H9 (cell line): Measurements from ENCODE around the gene ULBP3. TPM values are rescaled to one million over a fixed set of nuclear protein-coding genes. Genes with fewer than 3 reads are reported as not detected.
"Not testable (repeated sequence)": the region's sequence is repeated elsewhere in the genome, so short reads cannot be mapped to it uniquely, and the experiment has no call there.

ENCODE experiments used
- DNase-seq: peaks from one replicate; pipeline ENCODE4 v3.0.0-alpha.2; 2017
- H2AFZ ChIP-seq: one replicate; pipeline ENCODE4 v1.6.1; 2013; ENCODE audit warnings: mild to moderate bottlenecking, low read length, control low read depth, moderate library complexity
- H2AK5ac ChIP-seq: 2 replicates; pipeline ENCODE4 v1.6.1; 2013; ENCODE audit warnings: low read length, control low read depth, mixed read lengths; ENCODE audit not compliant: insufficient read length
- H2BK120ac ChIP-seq: one replicate; pipeline ENCODE4 v1.6.1; 2013; ENCODE audit warnings: low read depth, mild to moderate bottlenecking, low read length, control low read depth, inconsistent platforms; ENCODE audit not compliant: poor library complexity, severe bottlenecking
- H2BK12ac ChIP-seq: 2 replicates; pipeline ENCODE4 v1.6.1; 2013; ENCODE audit warnings: low read length, control low read depth, mixed read lengths, low read depth; ENCODE audit not compliant: insufficient read length
- H2BK15ac ChIP-seq: 2 replicates; pipeline ENCODE4 v1.6.1; 2013; ENCODE audit warnings: low read depth, low read length, control low read depth
- H2BK20ac ChIP-seq: one replicate; pipeline ENCODE4 v1.6.1; 2013; ENCODE audit warnings: low read depth, mild to moderate bottlenecking, low read length, control low read depth, inconsistent platforms; ENCODE audit not compliant: poor library complexity, severe bottlenecking
- H2BK5ac ChIP-seq: 2 replicates; pipeline ENCODE4 v1.6.1; 2013; ENCODE audit warnings: low read length, control low read depth, mixed read lengths; ENCODE audit not compliant: insufficient read length
- H3K14ac ChIP-seq: 2 replicates; pipeline ENCODE4 v1.6.1; 2013; ENCODE audit warnings: low read length, control low read depth; ENCODE audit not compliant: insufficient read depth
- H3K18ac ChIP-seq: 2 replicates; pipeline ENCODE4 v1.6.1; 2013; ENCODE audit warnings: low read depth, mild to moderate bottlenecking, mixed read lengths, low read length, control low read depth; ENCODE audit not compliant: insufficient read length
- H3K23ac ChIP-seq: 2 replicates; pipeline ENCODE4 v1.6.1; 2013; ENCODE audit warnings: low read length, control low read depth, mixed read lengths, low read depth; ENCODE audit not compliant: insufficient read length
- H3K23me2 ChIP-seq: 2 replicates; pipeline ENCODE4 v1.6.1; 2013; ENCODE audit warnings: low read depth, mild to moderate bottlenecking, mixed read lengths, low read length, control low read depth; ENCODE audit not compliant: insufficient read length, poor library complexity, severe bottlenecking
- H3K27ac ChIP-seq: 2 replicates; pipeline ENCODE4 v1.5.1; 2013; ENCODE audit warnings: low read length, control low read depth, mixed read lengths, low read depth; ENCODE audit not compliant: insufficient read length
- H3K27me3 ChIP-seq: 2 replicates; pipeline ENCODE4 v1.6.1; 2013; ENCODE audit warnings: low read length, control low read depth, inconsistent platforms; ENCODE audit not compliant: insufficient read depth
- H3K4ac ChIP-seq: 2 replicates; pipeline ENCODE4 v1.6.1; 2013; ENCODE audit warnings: low read depth, mild to moderate bottlenecking, control low read depth, inconsistent platforms, low read length, moderate library complexity
- H3K4me1 ChIP-seq: 2 replicates; pipeline ENCODE4 v1.6.1; 2013; ENCODE audit warnings: low read length, control low read depth, inconsistent platforms; ENCODE audit not compliant: insufficient read depth
- H3K4me2 ChIP-seq: 2 replicates; pipeline ENCODE4 v1.6.1; 2013; ENCODE audit warnings: low read length, control low read depth, mixed read lengths; ENCODE audit not compliant: insufficient read length, insufficient read depth
- H3K56ac ChIP-seq: 2 replicates; pipeline ENCODE4 v1.6.1; 2013; ENCODE audit warnings: low read depth, mild to moderate bottlenecking, mixed read lengths, low read length, control low read depth; ENCODE audit not compliant: insufficient read length
- H3K79me1 ChIP-seq: 2 replicates; pipeline ENCODE4 v1.6.1; 2013; ENCODE audit warnings: low read depth, mild to moderate bottlenecking, moderate library complexity, low read length, control low read depth, inconsistent platforms; ENCODE audit not compliant: insufficient read depth, poor library complexity, severe bottlenecking
- H3K79me2 ChIP-seq: 2 replicates; pipeline ENCODE4 v1.6.1; 2013; ENCODE audit warnings: low read length, control low read depth, inconsistent platforms; ENCODE audit not compliant: insufficient read depth
- H3K9ac ChIP-seq: 2 replicates; pipeline ENCODE4 v1.6.1; 2013; ENCODE audit warnings: low read length, control low read depth, mixed read lengths; ENCODE audit not compliant: insufficient read length; ENCODE audit errors: extremely low read depth
- H3K9me3 ChIP-seq: one replicate; pipeline ENCODE4 v1.6.1; 2013; ENCODE audit warnings: low read depth, low read length, inconsistent platforms; ENCODE audit not compliant: control insufficient read depth
- H3T11ph ChIP-seq: one replicate; pipeline ENCODE4 v1.6.1; 2013; ENCODE audit warnings: mild to moderate bottlenecking, low read length, control low read depth, inconsistent platforms
- H4K20me1 ChIP-seq: one replicate; pipeline ENCODE4 v1.6.1; 2013; ENCODE audit not compliant: control insufficient read depth, insufficient read length, insufficient read depth
- H4K5ac ChIP-seq: 2 replicates; pipeline ENCODE4 v1.6.1; 2013; ENCODE audit warnings: low read depth, mild to moderate bottlenecking, mixed read lengths, low read length, control low read depth; ENCODE audit not compliant: insufficient read length
- H4K8ac ChIP-seq: replicated peaks from 2 replicates; pipeline ENCODE4 v1.6.1; 2013; ENCODE audit warnings: low read length, control low read depth, mixed read lengths, low read depth; ENCODE audit not compliant: insufficient read length
- H4K91ac ChIP-seq: 2 replicates; pipeline ENCODE4 v1.6.1; 2013; ENCODE audit warnings: low read depth, mild to moderate bottlenecking, moderate library complexity, mixed read lengths, low read length, control low read depth; ENCODE audit not compliant: insufficient read length
- H3K27ac Mint-ChIP-seq, 3 experiments: 2 replicates in 2 of 3; 3 replicates in 1 of 3; pipeline ENCODE4 v1.8.0; 2020 to 2021; ENCODE audit warnings: mixed read lengths in 3 of 3, mild to moderate bottlenecking in 1 of 3, moderate library complexity in 1 of 3
- H3K27me3 Mint-ChIP-seq: 2 replicates; pipeline ENCODE4 v1.8.0; 2021; ENCODE audit warnings: low read depth, mild to moderate bottlenecking, moderate library complexity, mixed read lengths
- H3K36me3 Mint-ChIP-seq, 3 experiments: 2 replicates in 2 of 3; 3 replicates in 1 of 3; pipeline ENCODE4 v1.8.0; 2020 to 2021; ENCODE audit warnings: low read depth in 3 of 3, mixed read lengths in 3 of 3; ENCODE audit not compliant: insufficient read depth in 1 of 3
- H3K4me1 Mint-ChIP-seq, 2 experiments: 2 replicates each; pipeline ENCODE4 v1.8.0; 2020; ENCODE audit warnings: mixed read lengths in 2 of 2
- H3K4me3 Mint-ChIP-seq, 2 experiments: 2 replicates in 1 of 2; 3 replicates in 1 of 2; pipeline ENCODE4 v1.8.0; 2020 to 2021; ENCODE audit warnings: mild to moderate bottlenecking in 2 of 2, mixed read lengths in 2 of 2, moderate library complexity in 1 of 2
- H3K9me3 Mint-ChIP-seq, 2 experiments: 2 replicates in 1 of 2; 3 replicates in 1 of 2; pipeline ENCODE4 v1.8.0; 2020; ENCODE audit warnings: mild to moderate bottlenecking in 2 of 2, mixed read lengths in 2 of 2, moderate library complexity in 1 of 2
- CTCF ChIP-seq: fragments of 200-600 bp; sonication (generic); conservative IDR thresholded peaks from 3 replicates; pipeline ENCODE4 v1.8.0; 2021; ENCODE audit warnings: antibody characterized with exemption, mild to moderate bottlenecking
- WGBS: extraction: QIAGEN DNeasy Blood & Tissue Kit; methylation state at CpG from one replicate; pipeline ENCODE4 v1.1.7; 2013; ENCODE audit warnings: missing lambda C conversion rate, low lambda C conversion rate, mixed read lengths; ENCODE audit not compliant: insufficient read length; ENCODE audit errors: extremely low coverage; 5-methylcytosine and 5-hydroxymethylcytosine counted together
- total RNA-seq: library from RNA; stranded (reverse); gene quantifications from 2 replicates; pipeline ENCODE4 v1.2.1, GENCODE V29; 2021

The ULBP3 gene
- total RNA-seq, 1 experiment from 2014 or later = 5.8 TPM

GRCh38 chr6:150018846-150019580 lies 49.9 kb downstream of the ULBP3 start:
- no peak overlapping the region for H3K18ac ChIP-seq
- peak; percentile 8 for DNase-seq
- Mint-ChIP-seq H3K9me3 (no peaks in the 10 kb centered on the region; a peak in 1 of 5 replicates), H3K4me3 (no peak overlapping the region), H3K36me3 (no peaks in the 10 kb centered on the region; a peak in 1 of 7 replicates), H3K27ac (no peak overlapping the region), H3K4me1 (peaks cover 2 to 8% of the 10 kb centered on the region in 2 experiments; a peak in 3 of 4 replicates), H3K27me3 (peaks cover 67% of the 10 kb centered on the region)
- H3K27me3 ChIP-seq = peaks cover 24% of the 10 kb centered on the region
- no peak overlapping the region for H2BK120ac ChIP-seq
- no peaks in the 10 kb centered on the region for H3K4me1 ChIP-seq
- H3K14ac ChIP-seq = no peak overlapping the region
- H2AFZ ChIP-seq = no peak overlapping the region
- no peaks in the 10 kb centered on the region for H4K20me1 ChIP-seq
- H2BK20ac ChIP-seq = no peak overlapping the region
- H3K79me2 ChIP-seq = no peaks in the 10 kb centered on the region
- no peak overlapping the region for H2AK5ac ChIP-seq
- no peak for TF ChIP-seq CTCF
- WGBS = no CpG with 5 or more reads among the region's 6 CpGs
- H2BK15ac ChIP-seq = no peak overlapping the region
- H3K4ac ChIP-seq = no peak overlapping the region
- no peak overlapping the region for H4K8ac ChIP-seq
- H3K9ac ChIP-seq = no peak overlapping the region
- H2BK5ac ChIP-seq = no peak overlapping the region
- H3K56ac ChIP-seq = no peak overlapping the region
- no peak overlapping the region for H3K4me2 ChIP-seq
- H4K91ac ChIP-seq = no peak overlapping the region
- H3K23ac ChIP-seq = no peak overlapping the region
- H3K23me2 ChIP-seq = no peaks in the 10 kb centered on the region
- no peaks in the 10 kb centered on the region for H3K9me3 ChIP-seq
- no peak overlapping the region for H4K5ac ChIP-seq
- H3K79me1 ChIP-seq = no peaks in the 10 kb centered on the region
- no peak overlapping the region for H2BK12ac ChIP-seq
- H3T11ph ChIP-seq = no peak overlapping the region
- no peak overlapping the region for H3K27ac ChIP-seq

GRCh38 chr6:150017186-150017521 lies 51.8 kb downstream of the ULBP3 start:
- H4K20me1 ChIP-seq, H2AK5ac ChIP-seq, H3K4me3 Mint-ChIP-seq, H3K18ac ChIP-seq, H3K79me2 ChIP-seq, H3K36me3 Mint-ChIP-seq, H2BK120ac ChIP-seq, H3K14ac ChIP-seq, H4K91ac ChIP-seq, H3K4me2 ChIP-seq, H3K27ac Mint-ChIP-seq, H3K4ac ChIP-seq, H2BK5ac ChIP-seq, H3K9ac ChIP-seq, H3K27ac ChIP-seq, H3K9me3 ChIP-seq, H2BK15ac ChIP-seq, H3K4me1 ChIP-seq, DNase-seq, H3K56ac ChIP-seq, H3K23ac ChIP-seq, H4K5ac ChIP-seq, H2BK20ac ChIP-seq, H4K8ac ChIP-seq, H3K79me1 ChIP-seq, H3T11ph ChIP-seq, H3K23me2 ChIP-seq, H2BK12ac ChIP-seq, H2AFZ ChIP-seq, H3K9me3 Mint-ChIP-seq: not testable (repeated sequence)
- peaks cover 82% of the 10 kb centered on the region for H3K27me3 Mint-ChIP-seq
- peaks cover 39% of the 10 kb centered on the region for H3K27me3 ChIP-seq
- WGBS = no CpG with 5 or more reads among the region's 5 CpGs
- peaks cover 2 to 11% of the 10 kb centered on the region in 2 experiments; a peak in 3 of 4 replicates for H3K4me1 Mint-ChIP-seq
